GM21723 (cell line): ENCODE results near the gene CCDC178.

Experiments
- ATAC-seq: cut with Tn5 transposase; IDR thresholded peaks from one replicate; pipeline ENCODE4 v1.9.1; 2021; ENCODE audit warnings: mild to moderate bottlenecking, moderate library complexity; ENCODE audit not compliant: unreplicated experiment

CCDC178 gene

GRCh38 chr18:33146014-33146413 lies 294.5 kb downstream of the CCDC178 start:
- ATAC-seq, result no peak

- ATAC-seq, result no peak
Measured at GRCh38 chr18:33135951-33136660, 304.4 kb downstream of the CCDC178 start.

DNA sequence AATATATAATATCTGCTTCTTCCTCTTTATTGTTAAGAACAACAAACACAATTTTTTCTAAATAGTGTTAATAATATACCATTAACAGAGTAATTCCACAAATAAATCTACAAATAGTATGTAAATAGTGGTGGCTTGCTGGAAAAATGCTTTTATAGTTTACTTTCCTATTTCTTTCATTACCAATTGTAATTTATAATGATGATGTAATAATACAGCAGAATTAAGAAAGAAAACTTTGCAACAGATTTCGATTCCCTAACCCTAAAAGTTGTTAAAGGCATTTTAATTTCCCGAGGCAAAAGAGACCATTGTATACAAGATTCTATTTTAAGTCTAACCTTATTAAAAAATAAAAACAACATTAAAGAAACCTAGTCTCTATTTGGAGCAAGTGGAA lies 307.9 kb downstream of the CCDC178 start:
- no peak for ATAC-seq

- ATAC-seq, result no peak
Measured at GRCh38 chr18:33128581-33128980, 311.9 kb downstream of the CCDC178 start.

DNA sequence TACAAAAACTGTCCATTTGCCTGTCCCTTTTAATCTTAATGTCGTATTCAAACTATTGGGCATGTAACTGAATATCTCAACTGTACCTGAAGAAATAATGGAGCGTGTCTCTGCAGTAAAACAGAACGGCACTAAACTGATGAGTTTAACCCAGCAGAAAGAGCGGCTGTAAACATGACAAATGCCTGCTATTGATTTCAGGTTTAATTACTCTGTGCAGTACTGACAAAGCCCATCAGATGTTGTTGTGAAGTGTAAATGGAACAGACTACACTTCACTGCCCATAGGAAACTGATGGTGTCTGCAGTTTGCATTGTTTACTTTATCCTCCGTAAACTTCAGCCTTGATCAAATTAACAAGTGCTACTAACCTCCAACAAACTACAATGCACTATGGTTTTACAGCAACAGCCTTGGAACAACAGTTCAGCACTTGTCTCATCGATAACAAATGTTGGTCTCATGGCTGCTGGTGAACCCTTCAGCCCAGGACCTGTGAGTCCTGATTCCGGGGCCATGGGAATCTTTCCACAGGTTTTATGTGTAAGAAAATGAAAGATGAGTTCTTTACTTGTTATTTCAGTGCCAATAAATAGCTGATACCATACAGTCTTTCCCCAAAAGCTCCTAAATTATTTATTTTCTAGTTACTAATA lies 316.5 kb downstream of the CCDC178 start:
- no peak for ATAC-seq

GRCh38 chr18:33116376-33116775 lies 324.1 kb downstream of the CCDC178 start:
- no peak for ATAC-seq

- no peak for ATAC-seq
Measured at GRCh38 chr18:33115917-33116316, 324.6 kb downstream of the CCDC178 start.

DNA sequence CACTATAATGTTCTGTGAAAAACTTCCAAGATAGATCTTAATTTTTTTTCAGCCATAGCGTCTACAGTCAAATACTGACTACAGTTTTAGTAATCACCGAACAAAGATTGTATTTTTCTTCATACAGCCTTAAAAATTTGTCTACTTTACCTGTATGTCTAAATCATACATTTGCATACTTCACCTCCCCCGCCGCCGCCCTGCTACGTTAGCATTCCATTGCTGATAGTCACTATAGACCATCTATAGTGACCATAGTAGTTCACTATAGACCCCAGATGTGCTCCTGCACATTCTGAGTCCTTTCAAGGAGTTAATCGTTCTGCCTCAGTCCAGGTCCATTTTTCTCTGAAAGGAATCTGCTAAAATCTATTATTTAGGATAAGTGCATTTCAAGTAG lies 325.0 kb downstream of the CCDC178 start:
- ATAC-seq, result no peak

DNA sequence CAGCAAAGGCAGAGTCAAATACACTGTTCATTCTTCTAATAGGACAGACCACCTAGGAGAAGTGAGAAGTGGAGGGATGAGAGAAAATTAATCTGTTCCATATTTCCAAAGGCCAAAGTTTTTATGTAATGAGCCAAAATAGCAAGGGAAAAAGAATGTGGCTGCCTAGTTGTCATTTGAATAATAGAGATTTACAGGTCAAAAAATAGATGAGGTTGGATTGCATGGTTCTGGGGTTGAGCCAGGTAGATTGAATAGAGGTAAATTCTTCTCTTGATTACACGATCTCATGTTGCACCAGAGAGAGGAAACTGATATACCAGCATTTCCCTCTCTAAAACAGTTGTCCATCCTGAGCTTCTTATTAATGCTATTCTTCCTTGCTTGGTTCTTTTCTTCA lies 325.8 kb downstream of the CCDC178 start:
- no peak for ATAC-seq

DNA sequence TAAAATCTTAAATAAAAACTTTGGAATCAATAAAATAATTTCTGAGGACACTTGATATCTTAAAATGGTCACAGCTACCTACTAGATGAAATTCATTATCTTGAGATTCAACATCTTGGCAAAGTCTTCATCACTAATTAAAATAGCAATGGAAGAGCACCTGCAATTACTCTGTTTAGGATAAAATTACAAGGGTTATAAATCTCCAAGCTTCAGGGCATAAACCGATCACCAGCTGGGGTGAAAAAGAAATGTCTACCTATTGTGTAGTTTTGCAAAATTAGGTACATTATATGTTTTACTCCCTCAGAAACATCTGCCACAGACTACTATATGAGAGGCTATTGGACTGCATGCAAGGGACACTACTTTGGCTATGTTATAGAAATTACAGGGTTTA lies 327.1 kb downstream of the CCDC178 start:
- no peak for ATAC-seq

DNA sequence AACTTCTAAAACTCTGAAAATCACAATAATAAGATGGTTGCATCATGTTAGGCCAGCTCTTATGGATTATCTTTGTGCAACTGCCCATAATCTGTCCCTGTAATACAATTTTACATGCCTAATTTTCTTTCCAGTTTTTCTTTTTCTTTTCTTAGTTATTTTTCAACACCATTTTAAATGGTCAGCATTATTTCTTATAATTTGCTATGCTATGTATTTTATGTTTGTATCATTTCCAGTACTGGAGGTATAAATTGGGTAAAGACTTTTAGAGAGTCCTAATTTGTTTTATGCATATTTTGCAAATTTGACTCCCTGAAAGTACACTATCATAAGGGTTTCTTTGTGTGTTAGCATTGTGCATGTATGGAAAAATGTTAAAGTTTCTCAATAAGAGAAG lies 333.0 kb downstream of the CCDC178 start:
- ATAC-seq, result no peak

DNA sequence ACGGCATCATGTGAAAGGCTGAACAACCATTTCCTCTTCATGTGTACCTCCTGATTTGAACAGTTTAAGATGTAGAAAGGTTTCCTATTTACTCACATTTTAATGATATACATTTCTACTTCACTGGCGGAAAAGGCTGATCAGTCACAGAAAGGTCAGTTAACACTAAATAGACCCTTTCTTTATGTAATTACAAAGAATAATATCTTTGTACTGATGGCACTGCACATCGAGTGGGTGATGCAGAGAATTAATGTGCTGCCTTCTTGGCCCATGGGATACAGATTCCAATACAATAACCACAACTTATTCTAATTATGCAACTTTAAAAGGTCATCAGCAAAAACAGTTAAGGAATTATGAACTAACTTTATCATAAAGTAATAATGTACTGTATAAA lies 339.2 kb downstream of the CCDC178 start:
- ATAC-seq, result no peak

DNA sequence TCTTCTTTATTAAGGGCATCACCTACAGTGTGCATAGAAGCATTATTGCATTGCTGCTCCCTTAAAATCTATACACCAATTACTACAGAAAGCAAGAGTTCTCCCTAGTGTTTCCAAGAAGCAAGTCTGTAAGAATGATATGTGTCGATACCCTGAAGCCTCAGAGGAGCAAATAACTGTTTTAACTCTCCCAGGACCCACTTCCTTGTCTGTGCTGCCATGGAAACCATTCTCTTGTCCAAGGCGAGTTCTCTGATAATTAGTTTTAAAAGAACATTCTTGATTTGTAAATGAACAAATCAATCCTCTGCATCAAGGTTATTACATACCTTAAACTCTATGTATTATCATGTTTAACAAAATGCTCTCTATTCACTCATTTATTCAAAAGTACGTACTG lies 340.9 kb downstream of the CCDC178 start:
- ATAC-seq, result no peak

DNA sequence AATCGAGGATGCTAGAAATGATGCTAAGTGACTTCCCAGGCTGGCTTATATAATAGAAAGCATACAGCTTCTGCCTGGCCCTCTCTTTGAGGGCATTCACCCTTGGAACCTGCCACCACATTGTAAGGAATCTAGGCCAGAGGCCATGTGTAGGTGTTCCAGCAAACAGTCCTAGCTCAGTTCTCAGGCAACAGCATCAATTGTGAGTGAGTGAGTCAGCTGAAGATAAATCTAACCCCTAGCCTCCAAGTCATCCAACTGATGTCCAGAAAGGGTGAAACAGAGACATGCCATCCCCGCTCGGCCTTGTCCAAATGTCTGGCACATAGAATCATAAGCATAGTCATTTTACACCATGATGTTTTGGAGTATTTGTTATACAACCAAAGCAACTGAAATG lies 343.4 kb downstream of the CCDC178 start:
- no peak for ATAC-seq

DNA sequence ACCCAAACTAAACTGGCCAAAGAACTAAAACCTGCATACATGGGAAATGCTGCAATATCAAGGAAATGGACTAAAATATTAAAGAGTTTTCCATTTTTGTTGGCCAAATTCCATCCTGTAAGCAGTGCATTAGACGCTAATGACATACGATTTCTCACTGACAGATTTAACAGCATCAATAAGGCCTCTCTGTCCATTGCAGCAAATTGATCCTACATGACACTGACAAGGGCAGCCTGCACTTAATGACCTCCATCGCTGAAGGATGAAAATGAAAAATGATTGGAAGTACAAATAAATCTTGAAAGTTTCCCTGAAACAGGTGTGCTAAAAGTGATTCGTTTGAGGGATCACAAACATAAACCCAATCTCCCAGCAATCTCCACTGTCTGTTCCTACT lies 350.1 kb downstream of the CCDC178 start:
- no peak for ATAC-seq

GRCh38 chr18:33076601-33077000 lies 363.9 kb downstream of the CCDC178 start:
- ATAC-seq, result no peak

GRCh38 chr18:33074125-33074524 lies 366.4 kb downstream of the CCDC178 start:
- ATAC-seq, result no peak

GRCh38 chr18:33062834-33063364 lies 377.6 kb downstream of the CCDC178 start:
- no peak for ATAC-seq

DNA sequence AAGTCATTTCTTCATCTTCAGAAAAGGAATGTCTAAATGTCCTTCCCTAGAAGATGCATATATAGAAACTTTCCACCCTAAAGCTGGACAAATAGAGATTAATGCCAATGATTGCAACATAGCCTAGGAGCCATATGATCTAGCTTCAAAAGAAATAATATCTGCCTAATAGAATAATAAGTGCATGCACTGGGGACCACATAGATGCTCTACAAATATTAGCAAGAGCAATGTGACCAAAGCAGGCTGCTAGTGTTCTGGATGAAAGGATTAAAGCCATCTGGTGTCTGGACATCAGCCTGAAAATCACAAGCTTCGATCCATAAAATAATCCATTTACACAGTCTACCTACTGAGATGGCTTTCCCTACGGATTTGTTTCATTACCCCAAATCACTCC lies 387.6 kb downstream of the CCDC178 start:
- ATAC-seq, result no peak

DNA sequence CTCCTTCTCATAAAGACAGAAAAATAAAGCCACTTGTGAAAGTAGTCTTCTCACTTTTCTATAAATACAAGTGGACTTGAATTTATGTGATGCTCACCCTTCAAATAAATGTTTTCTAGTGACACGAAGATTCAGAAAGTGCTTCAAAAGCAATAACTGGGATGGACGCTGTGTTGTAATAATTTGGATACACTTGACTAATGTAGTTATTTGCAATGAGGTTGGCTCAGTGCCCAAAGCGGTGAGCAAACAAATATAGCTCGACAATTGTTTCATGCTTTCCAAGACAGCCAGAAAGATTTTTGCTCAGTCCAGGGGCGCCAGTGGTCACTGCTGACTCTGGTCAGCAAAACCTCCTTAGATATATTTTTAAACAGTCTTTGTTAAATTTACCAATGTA lies 389.1 kb downstream of the CCDC178 start:
- ATAC-seq, result no peak

GRCh38 chr18:33040213-33040612 lies 400.3 kb downstream of the CCDC178 start:
- ATAC-seq, result no peak

- no peak for ATAC-seq
Measured at GRCh38 chr18:33034945-33035344, 405.6 kb downstream of the CCDC178 start.

DNA sequence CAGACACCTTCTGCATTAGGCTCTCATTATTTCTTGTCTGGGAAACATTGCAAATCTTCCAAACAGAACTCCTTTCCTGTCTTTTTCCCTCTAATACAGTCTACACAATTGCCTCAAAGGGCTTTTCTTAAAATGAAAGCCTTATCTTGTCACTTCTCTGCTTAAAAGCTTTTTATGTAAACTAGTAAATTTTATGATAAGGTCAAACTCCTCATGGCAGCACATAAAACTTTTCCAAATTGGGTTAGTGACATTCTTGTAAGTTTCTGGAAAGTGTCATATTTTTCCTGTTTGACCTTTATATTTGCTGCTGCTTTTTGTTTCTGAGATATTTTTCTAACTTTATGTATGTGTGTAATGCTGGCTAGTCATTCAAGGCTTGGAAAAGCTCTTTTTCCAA lies 406.3 kb downstream of the CCDC178 start:
- no peak for ATAC-seq
